Measurements from ENCODE around the gene GRM4.
"Not testable (repeated sequence)": the region's sequence is repeated elsewhere in the genome, so short reads cannot be mapped to it uniquely, and the experiment has no call there.

GRM4 gene

GRCh38 chr6:34146021-34146782 lies at the start of gene GRM4:
TSS of gene GRM4 (minus strand) at chr6:34146087. CDS start at chr6:34133496, 12,591 bp downstream.
- no peak for DNase-seq

- no peak for DNase-seq
These were observed 48.9 kb upstream of the GRM4 start for GRCh38 chr6:34194772-34195171.

GRCh38 chr6:34190504-34191122 lies 44.7 kb upstream of the GRM4 start:
- DNase-seq, result no peak

- no peak for DNase-seq
These were observed 44.1 kb upstream of the GRM4 start for GRCh38 chr6:34189806-34190503.

GRCh38 chr6:34184726-34185125 lies 38.8 kb upstream of the GRM4 start:
- not testable (repeated sequence) for DNase-seq

GRCh38 chr6:34182751-34183531 lies 37.1 kb upstream of the GRM4 start:
- DNase-seq, result no peak

GRCh38 chr6:34181908-34182307 lies 36.0 kb upstream of the GRM4 start:
- DNase-seq, result no peak

GRCh38 chr6:34179106-34179720 lies 33.3 kb upstream of the GRM4 start:
- DNase-seq, result no peak

- DNase-seq, result no peak
These were observed 32.6 kb upstream of the GRM4 start for GRCh38 chr6:34178357-34179105.

- no peak for DNase-seq
These were observed 31.3 kb upstream of the GRM4 start for GRCh38 chr6:34177181-34177591.

- no peak for DNase-seq
These were observed 30.6 kb upstream of the GRM4 start for GRCh38 chr6:34176261-34177031.

GRCh38 chr6:34174846-34175399 lies 29.0 kb upstream of the GRM4 start:
- DNase-seq, result no peak

GRCh38 chr6:34172961-34173775 lies 27.3 kb upstream of the GRM4 start:
- no peak for DNase-seq

- no peak for DNase-seq
These were observed 24.5 kb upstream of the GRM4 start for GRCh38 chr6:34170346-34170745.

- DNase-seq, result no peak
These were observed 24.0 kb upstream of the GRM4 start for GRCh38 chr6:34169897-34170296.

GRCh38 chr6:34161857-34162515 lies 16.1 kb upstream of the GRM4 start:
- DNase-seq, result no peak

GRCh38 chr6:34159844-34160243 lies 14.0 kb upstream of the GRM4 start:
- DNase-seq, result no peak

GRCh38 chr6:34158876-34159275 lies 13.0 kb upstream of the GRM4 start:
- no peak for DNase-seq

- no peak for DNase-seq
These were observed 12.0 kb upstream of the GRM4 start for GRCh38 chr6:34157851-34158250.
